ENCODE results near the gene SYT5. TPM values are rescaled to one million over a fixed set of nuclear protein-coding genes. Genes with fewer than 3 reads are reported as not detected.

The SYT5 gene
- total and polyA plus RNA-seq, 2 donors (not counting 1 experiment from before 2014, with no cell fraction given): 0.05 to 0.50 TPM

DNA sequence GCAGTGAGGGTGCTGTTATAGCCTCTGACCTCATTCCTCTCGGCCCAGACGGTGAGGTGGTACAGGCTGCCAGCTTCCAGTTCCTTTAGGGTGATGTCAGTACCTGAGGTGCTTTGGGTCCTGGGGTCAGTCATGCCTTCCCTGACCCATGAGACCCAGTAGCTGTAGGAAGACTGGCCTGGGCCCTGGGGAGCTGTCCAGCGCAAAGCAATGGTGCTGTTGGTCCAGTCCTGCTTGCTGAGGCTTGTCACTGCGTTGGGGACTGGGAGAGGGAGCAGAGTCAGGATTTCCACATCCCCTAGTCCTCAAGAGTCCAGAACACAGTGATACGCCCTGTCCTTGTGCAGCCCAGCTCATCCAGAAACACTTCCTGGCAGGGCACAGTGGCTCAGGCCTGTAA, 18.6 kb upstream of the SYT5 start:
- Histone ChIP-seq H4K20me1 (ENCODE audit: control insufficient read depth, extremely low read depth, insufficient read depth, low read length) (no peaks in the 10 kb centered on the region), H3K4me2 (ENCODE audit: extremely low read depth, insufficient read depth, low read length) (no peak overlapping the region), H3K79me2 (ENCODE audit: control insufficient read depth, insufficient read depth, low read length) (no peaks in the 10 kb centered on the region), H3K9me3 (ENCODE audit: control insufficient read depth, insufficient read depth, low read depth, low read length) (no peaks in the 10 kb centered on the region), H2AFZ (ENCODE audit: low read length) (no peak overlapping the region), H3K27me3 (ENCODE audit: control insufficient read depth, insufficient read depth, low read length) (no peaks in the 10 kb centered on the region), H3K36me3 (ENCODE audit: control insufficient read depth, insufficient read depth, low read length) (no peaks in the 10 kb centered on the region), H3K27ac (ENCODE audit: insufficient read depth, low read length) (no peak overlapping the region), H3K9ac (ENCODE audit: insufficient read depth, low read length) (no peak overlapping the region), H3K4me3 (replicated peaks in 1 of 4; ENCODE audit: control extremely low read depth in 1 of 4, insufficient read depth in 1 of 4, low read depth in 3 of 4, low read length in 4 of 4) (no peak overlapping the region), H3K4me1 (ENCODE audit: control insufficient read depth, extremely low read depth, insufficient read depth, low read length) (no peaks in the 10 kb centered on the region)
- no peak for TF ChIP-seq EZH2 (IDR thresholded peaks at IDR 0.05; ENCODE audit: low read length, missing control alignments)
- TF ChIP-seq, protein P1, sequence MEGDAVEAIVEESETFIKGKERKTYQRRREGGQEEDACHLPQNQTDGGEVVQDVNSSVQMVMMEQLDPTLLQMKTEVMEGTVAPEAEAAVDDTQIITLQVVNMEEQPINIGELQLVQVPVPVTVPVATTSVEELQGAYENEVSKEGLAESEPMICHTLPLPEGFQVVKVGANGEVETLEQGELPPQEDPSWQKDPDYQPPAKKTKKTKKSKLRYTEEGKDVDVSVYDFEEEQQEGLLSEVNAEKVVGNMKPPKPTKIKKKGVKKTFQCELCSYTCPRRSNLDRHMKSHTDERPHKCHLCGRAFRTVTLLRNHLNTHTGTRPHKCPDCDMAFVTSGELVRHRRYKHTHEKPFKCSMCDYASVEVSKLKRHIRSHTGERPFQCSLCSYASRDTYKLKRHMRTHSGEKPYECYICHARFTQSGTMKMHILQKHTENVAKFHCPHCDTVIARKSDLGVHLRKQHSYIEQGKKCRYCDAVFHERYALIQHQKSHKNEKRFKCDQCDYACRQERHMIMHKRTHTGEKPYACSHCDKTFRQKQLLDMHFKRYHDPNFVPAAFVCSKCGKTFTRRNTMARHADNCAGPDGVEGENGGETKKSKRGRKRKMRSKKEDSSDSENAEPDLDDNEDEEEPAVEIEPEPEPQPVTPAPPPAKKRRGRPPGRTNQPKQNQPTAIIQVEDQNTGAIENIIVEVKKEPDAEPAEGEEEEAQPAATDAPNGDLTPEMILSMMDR (conservative IDR thresholded peaks at IDR 0.05 in 1 of 2, IDR thresholded peaks at IDR 0.05 in 1 of 2; ENCODE audit: low read depth in 1 of 2, low read length in 2 of 2): no peak
- no peak for DNase-seq (ENCODE audit: low read depth in 2 of 2)

DNA sequence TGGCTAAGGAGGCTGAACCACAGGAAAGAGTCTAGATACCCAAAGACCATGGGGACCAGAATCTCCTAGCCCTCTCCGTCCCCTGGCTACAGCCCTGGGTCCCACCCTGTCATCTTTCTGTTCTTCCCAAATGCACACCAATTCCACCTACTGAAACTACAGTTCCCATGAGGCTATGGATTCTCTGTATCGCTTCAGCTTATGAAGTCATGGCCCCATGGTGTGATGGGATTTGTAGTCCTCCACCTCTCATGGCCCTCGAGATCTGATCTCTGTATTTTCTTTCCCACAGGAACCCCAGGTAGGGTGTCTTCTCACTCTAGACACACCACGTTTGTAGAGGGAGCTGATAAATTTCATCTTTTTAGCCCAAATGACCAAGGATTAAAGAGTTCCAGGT, 17.4 kb upstream of the SYT5 start:
- Histone ChIP-seq H4K20me1 (ENCODE audit: control insufficient read depth, extremely low read depth, insufficient read depth, low read length) (no peaks in the 10 kb centered on the region), H3K9me3 (ENCODE audit: control insufficient read depth, insufficient read depth, low read depth, low read length) (no peaks in the 10 kb centered on the region), H3K4me3 (replicated peaks in 1 of 4; ENCODE audit: control extremely low read depth in 1 of 4, insufficient read depth in 1 of 4, low read depth in 3 of 4, low read length in 4 of 4) (no peak overlapping the region), H3K36me3 (ENCODE audit: control insufficient read depth, insufficient read depth, low read length) (no peaks in the 10 kb centered on the region), H3K27ac (ENCODE audit: insufficient read depth, low read length) (no peak overlapping the region), H3K27me3 (ENCODE audit: control insufficient read depth, insufficient read depth, low read length) (no peaks in the 10 kb centered on the region), H2AFZ (ENCODE audit: low read length) (no peak overlapping the region), H3K9ac (ENCODE audit: insufficient read depth, low read length) (no peak overlapping the region), H3K79me2 (ENCODE audit: control insufficient read depth, insufficient read depth, low read length) (no peaks in the 10 kb centered on the region), H3K4me1 (ENCODE audit: control insufficient read depth, extremely low read depth, insufficient read depth, low read length) (no peaks in the 10 kb centered on the region), H3K4me2 (ENCODE audit: extremely low read depth, insufficient read depth, low read length) (no peak overlapping the region)
- DNase-seq (ENCODE audit: low read depth in 2 of 2): no peak
- TF ChIP-seq EZH2 (IDR thresholded peaks at IDR 0.05; ENCODE audit: low read length, missing control alignments): no peak
- TF ChIP-seq, protein P1 (conservative IDR thresholded peaks at IDR 0.05 in 1 of 2, IDR thresholded peaks at IDR 0.05 in 1 of 2; ENCODE audit: low read depth in 1 of 2, low read length in 2 of 2): no peak

DNA sequence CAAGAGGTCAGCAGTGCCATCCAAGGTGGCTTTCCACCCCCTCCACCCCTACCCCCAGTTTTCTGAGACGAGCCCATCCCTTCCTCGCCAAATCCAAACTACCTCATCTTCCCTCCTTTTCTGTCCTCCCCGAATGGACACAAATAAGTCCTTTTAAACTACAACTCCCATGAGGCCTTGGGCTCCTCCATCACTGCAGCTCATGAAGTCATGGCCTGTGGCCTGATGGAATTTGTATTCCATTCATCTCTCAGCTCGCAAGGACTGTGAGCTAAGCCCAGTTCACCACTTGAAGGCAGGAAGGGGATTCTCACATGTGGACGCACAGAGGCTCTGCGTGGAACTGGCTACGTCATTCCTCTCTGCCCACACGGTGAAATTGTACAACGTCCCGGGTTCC, 16.7 kb upstream of the SYT5 start:
- Histone ChIP-seq H3K4me2 (ENCODE audit: extremely low read depth, insufficient read depth, low read length) (no peak overlapping the region), H4K20me1 (ENCODE audit: control insufficient read depth, extremely low read depth, insufficient read depth, low read length) (no peaks in the 10 kb centered on the region), H3K27ac (ENCODE audit: insufficient read depth, low read length) (no peak overlapping the region), H3K9ac (ENCODE audit: insufficient read depth, low read length) (no peak overlapping the region), H3K27me3 (ENCODE audit: control insufficient read depth, insufficient read depth, low read length) (no peaks in the 10 kb centered on the region), H2AFZ (ENCODE audit: low read length) (no peak overlapping the region), H3K9me3 (ENCODE audit: control insufficient read depth, insufficient read depth, low read depth, low read length) (no peaks in the 10 kb centered on the region), H3K4me3 (replicated peaks in 1 of 4; ENCODE audit: control extremely low read depth in 1 of 4, insufficient read depth in 1 of 4, low read depth in 3 of 4, low read length in 4 of 4) (no peak overlapping the region), H3K79me2 (ENCODE audit: control insufficient read depth, insufficient read depth, low read length) (no peaks in the 10 kb centered on the region), H3K36me3 (ENCODE audit: control insufficient read depth, insufficient read depth, low read length) (no peaks in the 10 kb centered on the region), H3K4me1 (ENCODE audit: control insufficient read depth, extremely low read depth, insufficient read depth, low read length) (no peaks in the 10 kb centered on the region)
- DNase-seq (ENCODE audit: low read depth in 2 of 2): no peak
- no peak for TF ChIP-seq EZH2 (IDR thresholded peaks at IDR 0.05; ENCODE audit: low read length, missing control alignments)
